GM19193 (cell line): ENCODE measurements around the gene CTNNA2.

ENCODE experiments used
- POLR2A ChIP-seq: IDR thresholded peaks from 4 replicates; pipeline ENCODE4 v1.6.1; 2011; ENCODE audit not compliant: insufficient read depth, insufficient read length; ENCODE audit errors: extremely low read depth

CTNNA2 gene

GRCh38 chr2:79966882-79967281, 454.0 kb downstream of the CTNNA2 start:
- TF ChIP-seq POLR2A, result no peak

GRCh38 chr2:79971807-79972206, 459.0 kb downstream of the CTNNA2 start:
- no peak for TF ChIP-seq POLR2A

GRCh38 chr2:79972661-79973060, 459.8 kb downstream of the CTNNA2 start:
- no peak for TF ChIP-seq POLR2A

- no peak for TF ChIP-seq POLR2A
These were observed 463.1 kb downstream of the CTNNA2 start for GRCh38 chr2:79975791-79976565.

- no peak for TF ChIP-seq POLR2A
These were observed 464.9 kb downstream of the CTNNA2 start for GRCh38 chr2:79977792-79978191.

GRCh38 chr2:79980116-79980515, 467.3 kb downstream of the CTNNA2 start:
- TF ChIP-seq POLR2A, result no peak

- TF ChIP-seq POLR2A, result no peak
These were observed 468.0 kb downstream of the CTNNA2 start for GRCh38 chr2:79980816-79981215.

GRCh38 chr2:79981316-79981715, 468.5 kb downstream of the CTNNA2 start:
- no peak for TF ChIP-seq POLR2A

- no peak for TF ChIP-seq POLR2A
These were observed 469.6 kb downstream of the CTNNA2 start for GRCh38 chr2:79982445-79982844.

GRCh38 chr2:79984476-79984875, 471.6 kb downstream of the CTNNA2 start:
- TF ChIP-seq POLR2A, result no peak

GRCh38 chr2:79985145-79985544, 472.3 kb downstream of the CTNNA2 start:
- no peak for TF ChIP-seq POLR2A

- TF ChIP-seq POLR2A, result no peak
These were observed 472.7 kb downstream of the CTNNA2 start for GRCh38 chr2:79985571-79985970.

- TF ChIP-seq POLR2A, result no peak
These were observed 480.3 kb downstream of the CTNNA2 start for GRCh38 chr2:79993144-79993543.

GRCh38 chr2:79994161-79994560, 481.3 kb downstream of the CTNNA2 start:
- TF ChIP-seq POLR2A, result no peak

GRCh38 chr2:79994965-79995364, 482.1 kb downstream of the CTNNA2 start:
- no peak for TF ChIP-seq POLR2A

- TF ChIP-seq POLR2A, result no peak
These were observed 483.9 kb downstream of the CTNNA2 start for GRCh38 chr2:79996709-79997108.

GRCh38 chr2:80001701-80002101, 488.9 kb downstream of the CTNNA2 start:
- no peak for TF ChIP-seq POLR2A

- no peak for TF ChIP-seq POLR2A
These were observed 489.3 kb downstream of the CTNNA2 start for GRCh38 chr2:80002112-80002511.

- TF ChIP-seq POLR2A, result no peak
These were observed 489.8 kb downstream of the CTNNA2 start for GRCh38 chr2:80002568-80003157.
